Spleen (tissue), 11 donors: ENCODE results near the gene KLHL8. TPM values are rescaled to one million over a fixed set of nuclear protein-coding genes. Genes with fewer than 3 reads are reported as not detected.

ENCODE experiments used
- DNase-seq: peaks from one replicate; pipeline ENCODE4 v3.0.0-alpha.2; 2020
- H3K27ac ChIP-seq, 8 donors: fragments of 200-600 bp; sonication (generic) in 7 of 8; 1 replicate in 4 of 8; 2 replicates in 4 of 8; pipeline versions ENCODE4 v1.5.0 to v1.8.0; 2016 to 2021; ENCODE audit warnings: inconsistent platforms in 4 of 8, mild to moderate bottlenecking in 4 of 8, moderate library complexity in 1 of 8
- H3K27me3 ChIP-seq, 7 donors: fragments of 200-600 bp; sonication (generic) in 6 of 7; replicated peaks in 1 of 7; 1 replicate in 4 of 7; 2 replicates in 3 of 7; pipeline versions ENCODE4 v1.5.0 to v1.8.0; 2016 to 2021; ENCODE audit warnings: inconsistent platforms in 3 of 7, mild to moderate bottlenecking in 1 of 7
- H3K36me3 ChIP-seq, 6 donors: fragments of 200-600 bp; sonication (generic) in 5 of 6; 1 replicate in 4 of 6; 2 replicates in 2 of 6; pipeline versions ENCODE4 v1.5.0 to v1.8.0; 2016 to 2021; ENCODE audit warnings: inconsistent platforms in 2 of 6
- H3K4me1 ChIP-seq, 6 donors: fragments of 200-600 bp; sonication (generic) in 5 of 6; 1 replicate in 3 of 6; 2 replicates in 3 of 6; pipeline versions ENCODE4 v1.5.0 to v1.8.0; 2016 to 2021; ENCODE audit warnings: inconsistent platforms in 3 of 6
- H3K4me3 ChIP-seq, 8 donors: fragments of 200-600 bp; sonication (generic) in 7 of 8; 1 replicate in 4 of 8; 2 replicates in 4 of 8; pipeline versions ENCODE4 v1.5.0 to v1.8.0; 2016 to 2021; ENCODE audit warnings: inconsistent platforms in 4 of 8, mild to moderate bottlenecking in 4 of 8, moderate library complexity in 2 of 8
- H3K9me3 ChIP-seq, 8 donors: fragments of 200-600 bp; sonication (generic) in 7 of 8; 1 replicate in 4 of 8; 2 replicates in 4 of 8; pipeline versions ENCODE4 v1.5.0 to v1.8.0; 2016 to 2021; ENCODE audit warnings: inconsistent platforms in 4 of 8
- POLR2A ChIP-seq, 3 donors: fragments of 450-650 bp; IDR thresholded peaks; one replicate each; pipeline ENCODE4 v1.5.1; 2017; ENCODE audit warnings: antibody characterized with exemption in 3 of 3, mild to moderate bottlenecking in 1 of 3
- POLR2AphosphoS5 ChIP-seq, 3 donors: sonication (generic); formaldehyde crosslinking; IDR thresholded peaks; one replicate each; pipeline ENCODE4 v1.5.1; 2017; ENCODE audit warnings: antibody characterized with exemption in 3 of 3
- WGBS, 5 donors: extraction: QIAGEN DNeasy Blood & Tissue Kit in 3 of 5; methylation state at CpG; one replicate each; pipeline versions ENCODE4 v1.1.5 to v1.1.7; 2013 to 2018; 5-methylcytosine and 5-hydroxymethylcytosine counted together
- intact Hi-C: fragments of 100-400 bp; cut with DNase I; formaldehyde crosslinking; loops from one replicate; pipeline ENCODE4 v1.15.0; 2023; ENCODE audit warnings: low total_unique reads
- polyA plus RNA-seq, 3 donors: library from polyadenylated mRNA; stranded (reverse); fragments of 200-250 nt; gene quantifications; one replicate each; pipeline ENCODE4 v1.2.1, GENCODE V29; 2013
- total RNA-seq, 7 donors: library from RNA; depleted of rRNA in 3 of 7; stranded (reverse); fragments of >200 nt in 3 of 7; fragmentation: NEBNext Ultra II Directional in 4 of 7; extraction: Animal tissue kit (Norgen Biotek cat#: 25700) in 4 of 7; gene quantifications; one replicate each; pipeline versions ENCODE4 v1.1.0 to v1.2.1, GENCODE V29; 2016 to 2021
- TF ChIP-seq, protein P1 (sequence below), 11 experiments: fragments of 200-600 bp in 7 of 11; fragments of 450-650 bp in 4 of 11; sonication (generic) in 4 of 11; IDR thresholded peaks in 8 of 11; conservative IDR thresholded peaks in 3 of 11; 1 replicate in 7 of 11; 2 replicates in 4 of 11; pipeline versions ENCODE4 v1.4.0 to v1.8.0; 2016 to 2021; ENCODE audit warnings: antibody characterized with exemption in 11 of 11, inconsistent platforms in 4 of 11, mild to moderate bottlenecking in 1 of 11
- donor health status: healthy with polysubstance abuse.
- donor health status: DM: no; HTN: no; CAD: no; lungs with moderate emphysema.
- donor health status: DM: no; HTN: no; CAD: no.
- donor health status: Bipolar disorder and iron deficiency.
- donor health status: healthy.
- donor health status: DM: no; HTN: no; CAD: no.
- donor health status: DM: yes; HTN: yes; CAD: no.

The KLHL8 gene
- total and polyA plus RNA-seq, 10 donors: 2.6 to 17.6 (median 15.0) TPM

DNA sequence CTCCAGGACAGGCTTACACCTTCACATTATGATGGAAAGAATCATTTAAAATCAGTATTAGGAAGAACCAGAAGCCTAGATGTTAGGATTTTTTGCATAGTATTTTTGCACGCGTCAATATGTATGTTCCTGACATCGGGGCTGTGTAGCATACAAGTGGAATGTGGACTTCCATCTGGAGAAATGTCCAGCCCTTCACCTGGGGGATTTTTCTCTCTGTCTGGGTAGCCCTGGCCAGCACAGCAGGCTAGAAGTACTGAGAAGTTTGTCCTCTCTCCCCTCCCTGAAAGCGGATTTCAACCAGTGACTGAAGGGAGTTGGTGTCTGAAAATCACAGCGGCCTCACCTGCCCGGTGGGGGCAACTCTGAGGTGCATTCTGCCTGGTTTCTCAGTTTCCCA is 10.4 kb upstream of the KLHL8 start:
- no peak for DNase-seq
- Histone ChIP-seq H3K36me3 (no peaks in the 10 kb centered on the region), H3K4me3 (no peak overlapping the region), H3K4me1 (peaks cover 0 to 7% (median 0%) of the 10 kb centered on the region in 6 donors), H3K27ac (no peak overlapping the region), H3K27me3 (no peaks in the 10 kb centered on the region), H3K9me3 (no peaks in the 10 kb centered on the region)
- intact Hi-C loops: no loop called here
- no peak for TF ChIP-seq POLR2A (IDR thresholded peaks at IDR 0.05)
- TF ChIP-seq, protein P1, sequence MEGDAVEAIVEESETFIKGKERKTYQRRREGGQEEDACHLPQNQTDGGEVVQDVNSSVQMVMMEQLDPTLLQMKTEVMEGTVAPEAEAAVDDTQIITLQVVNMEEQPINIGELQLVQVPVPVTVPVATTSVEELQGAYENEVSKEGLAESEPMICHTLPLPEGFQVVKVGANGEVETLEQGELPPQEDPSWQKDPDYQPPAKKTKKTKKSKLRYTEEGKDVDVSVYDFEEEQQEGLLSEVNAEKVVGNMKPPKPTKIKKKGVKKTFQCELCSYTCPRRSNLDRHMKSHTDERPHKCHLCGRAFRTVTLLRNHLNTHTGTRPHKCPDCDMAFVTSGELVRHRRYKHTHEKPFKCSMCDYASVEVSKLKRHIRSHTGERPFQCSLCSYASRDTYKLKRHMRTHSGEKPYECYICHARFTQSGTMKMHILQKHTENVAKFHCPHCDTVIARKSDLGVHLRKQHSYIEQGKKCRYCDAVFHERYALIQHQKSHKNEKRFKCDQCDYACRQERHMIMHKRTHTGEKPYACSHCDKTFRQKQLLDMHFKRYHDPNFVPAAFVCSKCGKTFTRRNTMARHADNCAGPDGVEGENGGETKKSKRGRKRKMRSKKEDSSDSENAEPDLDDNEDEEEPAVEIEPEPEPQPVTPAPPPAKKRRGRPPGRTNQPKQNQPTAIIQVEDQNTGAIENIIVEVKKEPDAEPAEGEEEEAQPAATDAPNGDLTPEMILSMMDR (IDR thresholded peaks at IDR 0.05 in 8 of 11, conservative IDR thresholded peaks at IDR 0.05 in 3 of 11): no peak
- 75 to 89% (median 84%) methylated on average over 6 of the region's 6 CpGs for WGBS, 5 donors

DNA sequence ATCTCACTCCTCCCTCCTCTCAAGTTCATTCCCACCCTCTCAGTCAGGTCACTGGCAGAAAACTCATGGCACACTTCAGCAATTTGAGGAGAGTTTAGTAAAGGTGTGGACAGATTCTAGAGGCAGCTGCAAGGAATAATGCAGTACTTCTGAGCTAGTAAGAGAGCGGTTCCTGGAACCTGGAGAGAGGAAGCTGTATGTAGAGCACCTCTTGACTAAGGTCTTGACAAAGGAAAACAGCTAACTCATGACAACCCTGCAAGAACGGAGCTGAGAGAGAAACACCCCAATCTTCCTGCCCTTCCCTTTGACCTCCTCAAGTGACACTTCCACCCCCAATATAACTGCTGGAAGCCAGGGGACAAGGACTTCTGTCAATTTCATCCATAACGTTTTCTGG is 9.6 kb upstream of the KLHL8 start:
- Histone ChIP-seq H3K4me1 (no peaks in the 10 kb centered on the region), H3K4me3 (no peak overlapping the region), H3K27me3 (no peaks in the 10 kb centered on the region), H3K9me3 (no peaks in the 10 kb centered on the region), H3K27ac (no peak overlapping the region), H3K36me3 (no peaks in the 10 kb centered on the region)
- TF ChIP-seq POLR2A (IDR thresholded peaks at IDR 0.05) (no peak), POLR2AphosphoS5 (IDR thresholded peaks at IDR 0.05) (no peak)
- TF ChIP-seq, protein P1 (IDR thresholded peaks at IDR 0.05 in 8 of 11, conservative IDR thresholded peaks at IDR 0.05 in 3 of 11): no peak
- WGBS, 5 donors: 50 to 67% (median 54%) methylated on average over 3 of the region's 3 CpGs
- no peak for DNase-seq
- intact Hi-C loops: loop anchor here (10.0 kb wide), 1 partner anchor 305 kb away; no protein-coding TSS in a partner anchor

DNA sequence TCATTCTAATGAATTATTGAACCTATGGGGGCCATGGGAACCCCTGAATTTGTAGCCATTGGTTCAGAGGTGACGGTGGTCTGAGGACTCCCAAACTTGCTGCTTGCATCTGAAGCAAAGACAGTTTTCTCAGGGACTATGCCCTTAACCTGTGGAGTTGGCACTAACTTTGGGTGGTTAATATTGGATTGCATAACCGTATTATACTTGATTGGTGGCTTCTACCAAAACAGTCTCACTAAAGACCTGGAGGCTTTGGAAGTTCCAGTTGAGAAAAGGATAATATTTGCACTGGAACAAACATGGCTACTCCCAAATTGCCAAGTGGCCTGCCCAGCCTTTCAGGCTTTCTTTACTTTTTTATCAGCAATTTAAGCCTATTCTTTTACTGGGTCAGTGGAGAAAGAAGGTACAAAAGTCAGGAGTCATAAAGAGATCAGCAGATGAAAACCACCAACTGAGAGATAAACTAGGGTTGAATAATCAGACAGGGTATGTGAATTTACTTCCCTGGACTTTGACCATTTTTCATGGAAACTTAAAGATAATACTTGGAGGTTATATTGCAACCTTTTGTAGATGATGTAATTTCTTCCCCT is 7.9 kb upstream of the KLHL8 start:
- DNase-seq: no peak
- intact Hi-C loops: loop anchor here (10.0 kb wide), 1 partner anchor 304 kb away; no protein-coding TSS in a partner anchor
- WGBS, 5 donors: 91 to 97% (median 96%) methylated on average over 2 of the region's 2 CpGs
- no peak for TF ChIP-seq POLR2AphosphoS5 (IDR thresholded peaks at IDR 0.05)
- TF ChIP-seq, protein P1 (IDR thresholded peaks at IDR 0.05 in 8 of 11, conservative IDR thresholded peaks at IDR 0.05 in 3 of 11): no peak
- TF ChIP-seq POLR2A (IDR thresholded peaks at IDR 0.05): no peak
- Histone ChIP-seq H3K9me3 (no peaks in the 10 kb centered on the region), H3K4me1 (no peaks in the 10 kb centered on the region), H3K4me3 (no peak overlapping the region), H3K27ac (no peak overlapping the region), H3K36me3 (no peaks in the 10 kb centered on the region), H3K27me3 (no peaks in the 10 kb centered on the region)

DNA sequence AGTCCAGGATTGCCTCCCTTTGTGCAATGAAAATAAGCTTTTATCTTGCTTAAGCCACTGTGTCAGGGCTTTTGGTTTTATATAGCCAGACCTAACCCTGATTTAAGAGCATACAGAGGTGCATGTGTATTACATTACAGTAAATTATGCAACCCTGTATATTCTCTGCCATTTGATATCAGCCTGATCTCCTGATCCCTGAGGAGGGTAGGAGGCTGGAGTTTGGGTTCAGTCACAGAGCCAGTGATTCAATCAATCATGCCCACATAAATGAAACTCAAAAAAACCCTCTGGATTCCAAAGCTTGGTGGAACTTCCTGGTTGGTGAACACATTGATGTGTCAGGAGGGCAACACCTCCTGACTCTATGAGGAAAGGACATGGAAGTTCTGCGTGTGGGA is 7.3 kb upstream of the KLHL8 start:
- Histone ChIP-seq H3K27me3 (no peaks in the 10 kb centered on the region), H3K9me3 (no peaks in the 10 kb centered on the region), H3K27ac (no peak overlapping the region), H3K4me1 (no peaks in the 10 kb centered on the region), H3K4me3 (no peak overlapping the region), H3K36me3 (no peaks in the 10 kb centered on the region)
- DNase-seq: no peak
- intact Hi-C loops: loop anchor here (10.0 kb wide), 1 partner anchor 303 kb away; no protein-coding TSS in a partner anchor
- TF ChIP-seq, protein P1 (IDR thresholded peaks at IDR 0.05 in 8 of 11, conservative IDR thresholded peaks at IDR 0.05 in 3 of 11): no peak
- TF ChIP-seq POLR2A (IDR thresholded peaks at IDR 0.05) (no peak), POLR2AphosphoS5 (IDR thresholded peaks at IDR 0.05) (no peak)
- 81 to 100% (median 93%) methylated on average over 1 of the region's 1 CpG for WGBS, 5 donors
